H4 (cell line): Measurements from ENCODE around the gene PPARG. TPM values are rescaled to one million over a fixed set of nuclear protein-coding genes. Genes with fewer than 3 reads are reported as not detected.
"Not testable (repeated sequence)": the region's sequence is repeated elsewhere in the genome, so short reads cannot be mapped to it uniquely, and the experiment has no call there.

Experiments used
- DNase-seq: peaks from one replicate; pipeline ENCODE4 v3.0.0-alpha.2; 2015; ENCODE audit warnings: low spot score
- total RNA-seq: library from RNA; depleted of rRNA; stranded (reverse); fragments of >200 nt; shearing (Covaris generic); gene quantifications from 2 replicates; pipeline ENCODE4 v1.2.3, GENCODE V29; 2014

PPARG gene
- total RNA-seq, 1 experiment from 2014 or later, result 36.8 TPM

GRCh38 chr3:12440927-12441714 is 152.3 kb downstream of the PPARG start:
- no peak for DNase-seq

GRCh38 chr3:12442654-12443501 is 154.0 kb downstream of the PPARG start:
- DNase-seq, result peak; percentile 88

DNA sequence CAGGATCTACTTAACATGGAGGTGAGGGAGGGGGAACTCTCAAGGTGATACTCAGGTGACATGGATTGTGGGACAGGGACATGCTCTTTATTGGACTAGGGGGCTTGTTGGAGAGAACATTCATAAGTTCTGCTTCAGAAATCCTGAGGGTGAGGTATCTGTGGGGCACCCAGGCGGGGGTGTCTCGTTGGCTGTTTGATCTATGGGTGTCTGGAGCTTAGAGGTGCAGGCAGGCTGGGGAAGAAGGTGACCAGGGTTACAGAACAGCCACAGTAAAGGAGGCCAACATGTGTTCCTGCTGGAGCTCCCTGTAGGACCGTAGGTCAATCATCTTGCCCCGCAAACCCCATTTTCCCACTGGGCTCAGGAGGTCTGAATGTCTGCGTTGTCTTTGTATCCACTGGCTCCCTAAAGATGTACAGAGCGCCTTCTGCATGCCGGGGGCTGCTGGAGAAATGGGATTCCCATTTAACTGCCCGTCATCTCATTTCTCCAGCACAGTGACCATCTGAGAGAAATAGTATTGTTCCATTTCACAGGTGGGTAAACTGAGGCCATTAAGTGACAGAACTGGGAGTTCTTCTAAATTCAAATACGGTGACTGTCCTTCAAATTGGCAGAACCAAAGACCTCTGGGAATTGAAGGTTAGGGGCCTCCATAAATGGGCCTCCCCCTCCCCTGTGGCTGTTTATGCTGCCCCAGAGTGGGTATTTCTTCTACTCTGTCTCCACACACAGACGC is 155.1 kb downstream of the PPARG start:
- DNase-seq, result no peak

DNA sequence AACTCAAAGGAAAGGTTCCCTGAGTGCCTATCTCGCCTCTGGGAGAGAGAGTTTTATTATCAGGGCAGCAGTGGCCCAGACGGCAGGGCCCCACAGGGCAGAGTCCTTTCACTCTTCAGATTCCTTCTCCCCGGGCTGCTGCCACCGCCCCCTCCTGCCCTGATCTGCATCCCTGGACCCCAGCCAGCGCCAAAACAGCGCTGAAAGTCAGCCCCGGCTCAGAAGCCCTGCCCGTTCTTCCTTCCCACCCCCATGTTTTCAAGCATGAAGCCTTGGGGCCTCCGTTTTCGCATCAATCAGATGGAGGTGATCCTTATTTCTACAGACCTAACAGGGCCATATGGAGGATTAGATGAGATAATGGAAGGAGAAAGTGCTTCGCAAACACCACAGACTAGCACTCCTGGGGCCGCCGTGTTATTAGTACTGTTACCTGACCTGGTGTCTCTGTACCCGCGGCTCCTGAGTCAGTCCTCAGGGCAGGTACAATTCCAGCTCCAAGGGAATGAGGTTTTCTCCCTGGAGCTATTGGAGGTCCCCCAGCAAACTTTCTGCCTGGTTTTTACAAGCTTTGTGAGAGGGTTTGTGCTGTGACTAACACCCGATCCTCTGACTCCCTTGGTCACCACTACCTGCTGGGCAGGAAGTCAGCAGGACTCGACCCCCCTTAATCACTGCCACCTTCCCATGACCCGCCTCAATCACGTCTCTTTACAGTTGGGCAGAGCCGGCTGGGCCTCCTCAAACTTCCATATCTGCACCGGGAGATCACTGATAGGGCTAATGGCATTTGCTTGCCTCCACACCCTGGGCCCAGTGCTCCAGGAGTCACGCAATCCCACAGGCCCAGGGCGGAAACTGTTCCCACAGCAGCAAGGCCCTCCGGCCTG is 156.0 kb downstream of the PPARG start:
- peak; percentile 94 for DNase-seq

DNA sequence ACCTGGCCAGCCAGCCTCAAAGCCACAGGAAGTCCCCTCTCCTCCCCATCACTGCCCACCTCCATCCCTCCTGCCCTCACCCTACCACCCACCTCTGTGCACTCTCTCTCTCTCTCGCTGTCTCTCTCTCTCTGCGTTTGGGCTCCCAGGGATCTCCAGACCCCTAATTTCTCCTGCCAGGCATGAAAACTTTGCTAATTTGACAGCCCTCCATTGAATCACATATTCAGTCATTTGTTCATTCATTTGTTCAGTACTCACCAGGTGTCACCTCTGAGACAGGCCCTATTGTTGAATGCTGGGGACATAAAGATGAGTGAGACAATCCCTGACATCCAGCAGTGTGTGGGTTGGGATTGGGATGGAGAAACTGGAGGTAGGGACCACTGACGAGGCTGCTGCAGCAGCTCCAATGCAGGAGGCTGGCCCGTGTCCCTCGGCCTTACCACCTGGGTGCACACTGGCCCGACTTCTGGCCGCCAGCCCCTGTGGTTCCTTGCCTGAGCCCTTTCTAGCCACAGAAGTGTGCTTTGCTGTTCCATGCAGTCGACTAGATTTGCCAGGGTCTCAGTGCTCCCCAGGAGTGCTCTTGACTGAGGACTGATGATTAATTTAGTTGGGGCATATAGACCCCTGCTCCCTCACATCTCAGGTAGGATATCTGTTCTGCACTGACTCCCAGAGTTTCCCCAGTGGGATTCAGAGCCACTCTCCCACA is 156.8 kb downstream of the PPARG start:
- DNase-seq, result no peak

DNA sequence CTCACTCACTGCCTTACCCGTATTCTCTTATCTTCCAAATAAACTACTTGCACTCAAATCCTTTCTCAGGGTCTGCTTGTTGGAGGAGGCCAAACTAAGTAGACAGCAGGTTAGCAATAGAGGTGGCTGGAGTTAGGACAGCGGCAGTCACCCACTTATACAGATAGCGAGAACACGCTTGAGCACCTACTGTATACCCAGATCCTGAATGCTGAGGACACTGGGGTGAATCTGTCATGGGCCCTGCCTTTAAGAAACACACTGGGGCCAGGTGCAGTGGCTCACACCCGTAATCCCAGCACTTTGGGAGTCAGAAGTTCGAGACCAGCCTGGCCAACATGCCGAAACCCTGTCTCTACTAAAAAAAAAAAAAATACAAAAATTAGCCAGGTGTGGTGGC is 157.4 kb downstream of the PPARG start:
- DNase-seq, result no peak

- no peak for DNase-seq
These were observed 158.2 kb downstream of the PPARG start for GRCh38 chr3:12447075-12447474.

- not testable (repeated sequence) for DNase-seq
These were observed 159.7 kb downstream of the PPARG start for GRCh38 chr3:12448404-12449202.

- DNase-seq, result no peak
These were observed 161.2 kb downstream of the PPARG start for GRCh38 chr3:12449889-12450682.

GRCh38 chr3:12451481-12451880 is 162.6 kb downstream of the PPARG start:
- DNase-seq, result no peak

DNA sequence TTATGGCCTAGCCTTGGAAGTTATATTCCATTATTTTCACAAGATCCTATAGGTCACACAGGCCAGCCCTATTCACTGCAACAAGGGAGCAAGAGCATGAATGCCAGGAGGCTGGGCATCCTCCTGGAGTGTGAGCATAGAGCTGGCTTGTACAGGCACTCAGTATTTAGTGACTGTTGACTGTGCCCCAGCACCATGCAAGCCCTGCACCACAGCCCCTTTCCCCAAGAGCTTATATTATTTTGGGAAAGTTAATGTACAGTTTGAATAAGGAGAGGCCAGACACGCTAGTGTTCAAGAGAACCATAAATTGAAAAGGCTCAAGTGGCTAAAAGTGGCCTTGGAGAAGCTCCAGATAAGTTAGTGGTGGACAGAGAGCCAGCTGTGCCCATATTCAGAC is 163.1 kb downstream of the PPARG start:
- DNase-seq, result no peak

- no peak for DNase-seq
These were observed 163.8 kb downstream of the PPARG start for GRCh38 chr3:12452361-12453330.

DNA sequence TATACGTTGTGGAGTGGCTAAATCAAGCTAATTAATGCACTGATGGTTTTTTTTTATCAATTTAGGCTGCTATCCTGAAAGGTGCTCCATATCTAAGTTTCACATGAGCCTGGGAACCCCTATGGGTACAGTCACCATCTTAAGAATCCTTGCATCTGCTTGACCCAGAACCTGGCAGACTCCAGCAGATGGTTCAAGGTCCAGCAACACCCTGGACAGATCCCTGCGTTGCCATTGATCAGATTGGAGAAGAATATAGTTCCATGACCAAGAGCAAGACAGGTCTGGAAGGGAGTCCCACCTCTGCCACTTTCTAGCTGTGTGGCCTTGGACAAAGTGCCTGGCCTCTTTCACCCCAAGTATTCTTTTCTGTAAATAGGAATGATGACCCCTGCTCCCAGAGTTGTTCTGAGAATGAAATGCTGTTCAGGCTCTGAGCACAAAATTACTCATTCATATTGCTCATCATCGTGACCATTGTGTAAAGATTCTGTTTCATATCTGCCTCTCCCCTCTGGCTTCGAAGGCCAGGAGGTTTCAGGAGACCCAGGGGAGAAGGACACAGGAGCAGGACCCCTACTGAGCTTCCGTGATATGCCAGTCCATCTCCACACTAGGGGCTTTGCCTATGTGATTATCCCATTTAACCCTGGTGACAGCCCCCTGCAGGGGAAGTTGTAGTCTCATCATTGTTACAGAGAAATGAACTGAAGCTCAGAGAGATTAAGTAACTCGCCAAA is 165.4 kb downstream of the PPARG start:
- DNase-seq, result no peak

GRCh38 chr3:12454816-12455121 is 165.9 kb downstream of the PPARG start:
- no peak for DNase-seq

DNA sequence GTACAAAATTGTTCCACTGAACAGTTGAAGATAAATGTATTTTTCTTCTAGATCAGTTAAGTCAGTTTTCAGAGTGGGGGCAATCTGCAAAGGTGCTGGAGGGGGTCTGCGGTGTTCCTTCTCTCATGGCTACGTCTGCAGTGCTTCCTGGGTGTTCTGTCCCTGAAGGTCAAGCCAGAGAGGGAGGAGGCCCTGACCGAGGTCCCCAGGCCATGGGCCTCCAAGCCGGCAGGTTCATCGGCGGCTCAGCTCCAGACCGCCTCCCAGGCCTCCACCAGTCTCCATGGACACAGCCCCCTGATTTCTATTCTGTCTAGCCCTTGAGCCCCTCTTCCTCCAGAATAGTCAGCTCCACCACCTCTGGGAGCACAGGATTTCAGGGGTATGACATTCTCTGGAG is 166.9 kb downstream of the PPARG start:
- DNase-seq, result no peak

GRCh38 chr3:12456441-12456840 is 167.6 kb downstream of the PPARG start:
- no peak for DNase-seq

DNA sequence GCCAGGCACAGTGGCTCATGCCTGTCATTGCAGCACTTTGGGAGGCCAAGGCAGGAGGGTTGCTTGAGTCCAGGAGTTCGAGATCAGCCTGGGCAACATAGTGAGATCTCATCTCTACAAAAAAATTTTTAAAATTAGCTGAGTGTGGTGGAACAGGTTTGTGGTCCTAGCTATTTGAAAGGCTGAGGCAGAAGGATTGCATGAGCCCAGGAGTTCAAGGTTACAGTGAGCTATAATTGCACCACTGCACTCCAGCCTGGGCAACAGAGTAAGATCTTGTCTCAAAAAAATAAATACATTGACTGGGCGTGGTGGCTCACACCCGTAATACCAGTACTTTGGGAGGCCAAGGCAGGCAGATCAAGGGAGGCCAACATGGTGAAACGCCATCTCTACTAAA is 168.5 kb downstream of the PPARG start:
- not testable (repeated sequence) for DNase-seq
